Subcutaneous adipose tissue (tissue), 4 donors: ENCODE measurements around the gene SCARB1. TPM values are rescaled to one million over a fixed set of nuclear protein-coding genes. Genes with fewer than 3 reads are reported as not detected.

Source experiments
- total RNA-seq, 4 donors: library from RNA; depleted of rRNA; stranded (reverse); fragments of >200 nt; gene quantifications; one replicate each; pipeline ENCODE4 v1.1.0, GENCODE V29; 2016
- TF ChIP-seq, protein P1 (sequence below): fragments of 450-650 bp; IDR thresholded peaks from one replicate; pipeline ENCODE4 v1.5.1; 2016; ENCODE audit warnings: low read depth, mild to moderate bottlenecking, control low read depth, antibody characterized with exemption, moderate library complexity

SCARB1 gene
- total RNA-seq, 4 donors from 2014 or later = 26.6 to 58.6 (median 38.2) TPM

DNA sequence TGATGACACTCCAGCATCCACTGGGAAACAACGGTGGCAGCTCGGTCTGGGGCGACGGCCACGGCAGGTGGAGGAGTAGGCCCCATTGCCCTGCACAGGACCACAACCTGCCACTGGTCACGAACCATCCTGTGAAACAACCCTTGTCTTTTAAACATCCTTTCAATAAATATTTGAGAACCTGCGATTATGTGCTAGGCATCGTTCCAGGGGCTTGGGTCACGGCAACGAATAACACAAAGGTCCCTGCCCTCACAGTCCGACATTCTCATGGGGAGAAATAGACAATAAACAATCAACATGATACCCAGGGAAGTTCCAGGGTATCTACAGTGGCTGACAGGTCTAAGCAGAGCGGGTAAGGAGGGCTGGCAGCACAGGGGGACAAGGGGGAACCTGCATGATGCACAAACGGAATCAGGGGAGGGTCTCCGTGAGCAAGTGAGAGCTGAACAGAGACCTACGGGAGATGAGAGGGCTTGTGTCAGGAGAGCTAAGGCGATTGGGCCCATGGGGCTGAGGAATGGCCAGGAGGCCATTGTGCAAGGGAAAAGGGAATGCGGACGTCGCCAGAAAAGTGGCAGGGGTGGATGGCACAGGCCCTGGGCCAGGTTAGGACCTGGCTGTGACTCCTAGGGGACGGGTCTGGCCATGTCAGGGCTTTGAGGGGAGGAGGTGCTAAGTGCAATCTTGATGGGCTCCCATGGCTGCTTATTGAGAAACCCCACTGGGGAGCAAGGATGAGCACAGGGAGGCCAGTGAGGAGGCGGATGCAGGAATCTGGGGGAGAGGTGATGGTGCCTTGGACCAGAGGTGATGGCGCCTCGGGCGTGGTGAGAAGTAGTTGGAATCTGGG, 9.7 kb downstream of the SCARB1 start:
- TF ChIP-seq, protein P1, sequence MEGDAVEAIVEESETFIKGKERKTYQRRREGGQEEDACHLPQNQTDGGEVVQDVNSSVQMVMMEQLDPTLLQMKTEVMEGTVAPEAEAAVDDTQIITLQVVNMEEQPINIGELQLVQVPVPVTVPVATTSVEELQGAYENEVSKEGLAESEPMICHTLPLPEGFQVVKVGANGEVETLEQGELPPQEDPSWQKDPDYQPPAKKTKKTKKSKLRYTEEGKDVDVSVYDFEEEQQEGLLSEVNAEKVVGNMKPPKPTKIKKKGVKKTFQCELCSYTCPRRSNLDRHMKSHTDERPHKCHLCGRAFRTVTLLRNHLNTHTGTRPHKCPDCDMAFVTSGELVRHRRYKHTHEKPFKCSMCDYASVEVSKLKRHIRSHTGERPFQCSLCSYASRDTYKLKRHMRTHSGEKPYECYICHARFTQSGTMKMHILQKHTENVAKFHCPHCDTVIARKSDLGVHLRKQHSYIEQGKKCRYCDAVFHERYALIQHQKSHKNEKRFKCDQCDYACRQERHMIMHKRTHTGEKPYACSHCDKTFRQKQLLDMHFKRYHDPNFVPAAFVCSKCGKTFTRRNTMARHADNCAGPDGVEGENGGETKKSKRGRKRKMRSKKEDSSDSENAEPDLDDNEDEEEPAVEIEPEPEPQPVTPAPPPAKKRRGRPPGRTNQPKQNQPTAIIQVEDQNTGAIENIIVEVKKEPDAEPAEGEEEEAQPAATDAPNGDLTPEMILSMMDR = no peak

DNA sequence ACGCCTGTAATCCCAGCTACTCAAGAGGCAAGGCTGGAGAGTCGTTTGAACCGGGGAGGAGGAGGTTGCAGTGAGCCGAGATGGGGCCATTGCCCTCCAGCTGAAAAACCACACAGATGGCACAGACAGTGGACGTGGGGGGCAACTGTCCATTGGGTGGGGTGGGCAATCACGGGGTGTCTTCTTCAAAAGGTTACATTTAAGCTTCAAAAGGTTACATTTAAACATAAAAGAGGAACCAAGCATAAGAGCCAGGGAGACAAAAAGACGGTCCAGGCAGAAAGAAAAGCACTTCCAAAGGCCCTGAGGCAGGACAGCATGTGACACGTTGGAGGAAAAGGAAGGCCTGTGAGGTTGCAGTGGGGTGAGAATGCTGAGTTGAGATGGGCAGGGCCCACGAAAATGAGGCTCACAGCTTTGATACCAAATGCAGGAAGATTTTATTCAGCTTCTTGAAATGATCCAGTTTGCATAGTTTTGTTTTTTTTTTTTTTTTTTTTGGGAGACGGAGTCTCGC, 10.7 kb downstream of the SCARB1 start:
- TF ChIP-seq, protein P1 = no peak

DNA sequence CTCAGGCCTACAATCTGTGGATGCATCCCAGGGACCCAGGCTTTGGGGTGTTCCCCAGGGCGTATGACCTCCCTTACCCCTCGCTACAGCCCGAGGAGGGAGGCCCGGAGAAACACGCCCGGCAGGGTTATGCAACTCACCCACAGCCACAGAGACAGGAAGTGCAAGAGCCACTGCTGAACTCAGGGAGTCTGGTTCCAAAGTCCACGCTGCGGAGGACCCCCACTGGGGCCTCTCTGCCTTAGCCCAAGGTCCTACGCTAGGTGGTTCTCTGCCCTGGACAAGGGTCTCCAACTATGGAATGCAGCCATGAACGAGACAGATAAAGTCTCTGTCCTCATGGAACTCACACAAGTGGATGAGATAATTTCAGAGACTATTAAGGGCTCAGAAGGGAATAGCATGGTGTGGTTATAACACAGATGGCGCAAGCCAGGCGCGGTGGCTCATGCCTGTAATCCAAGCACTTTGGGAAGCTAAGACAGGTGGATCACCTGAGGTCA, 11.3 kb downstream of the SCARB1 start:
- TF ChIP-seq, protein P1 = no peak

DNA sequence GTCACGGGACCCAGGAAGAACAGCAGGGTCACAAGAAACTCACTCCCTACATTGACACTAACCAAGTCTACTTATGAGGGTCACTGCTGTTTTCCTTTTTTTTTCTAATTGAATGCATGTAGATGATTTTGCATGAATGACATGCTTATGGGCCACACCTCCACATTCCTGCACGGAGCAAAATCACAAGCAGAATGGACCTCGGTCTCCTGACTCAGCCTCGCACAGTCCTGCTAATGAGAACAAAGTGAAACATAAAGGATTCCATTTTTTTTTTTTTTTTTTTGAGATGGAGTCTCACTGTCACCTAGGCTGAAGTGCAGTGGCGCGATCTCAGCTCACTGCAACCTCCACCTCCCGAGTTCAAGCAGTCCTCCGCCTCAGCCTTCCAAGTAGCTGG, 12.3 kb downstream of the SCARB1 start:
- TF ChIP-seq, protein P1 = no peak

DNA sequence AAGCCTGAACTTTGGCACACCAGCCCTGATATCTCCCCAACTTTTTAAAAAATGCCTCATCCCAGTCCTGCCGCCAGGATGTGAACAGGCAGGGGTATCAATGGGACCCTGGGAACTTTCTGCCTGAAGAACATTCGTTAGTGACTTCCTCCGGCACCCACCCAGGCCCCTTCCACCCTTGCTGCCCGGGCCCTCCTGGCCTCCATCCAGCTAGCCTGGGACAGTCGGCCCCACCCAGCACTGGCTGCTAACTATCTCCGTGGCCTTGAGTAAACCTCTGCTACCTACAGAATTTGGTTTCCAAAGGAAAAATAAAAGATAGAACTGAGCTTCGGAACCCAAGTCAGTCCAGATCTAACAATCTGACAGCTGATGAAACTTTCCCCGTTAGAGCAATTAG, 14.3 kb downstream of the SCARB1 start:
- TF ChIP-seq, protein P1 = no peak

DNA sequence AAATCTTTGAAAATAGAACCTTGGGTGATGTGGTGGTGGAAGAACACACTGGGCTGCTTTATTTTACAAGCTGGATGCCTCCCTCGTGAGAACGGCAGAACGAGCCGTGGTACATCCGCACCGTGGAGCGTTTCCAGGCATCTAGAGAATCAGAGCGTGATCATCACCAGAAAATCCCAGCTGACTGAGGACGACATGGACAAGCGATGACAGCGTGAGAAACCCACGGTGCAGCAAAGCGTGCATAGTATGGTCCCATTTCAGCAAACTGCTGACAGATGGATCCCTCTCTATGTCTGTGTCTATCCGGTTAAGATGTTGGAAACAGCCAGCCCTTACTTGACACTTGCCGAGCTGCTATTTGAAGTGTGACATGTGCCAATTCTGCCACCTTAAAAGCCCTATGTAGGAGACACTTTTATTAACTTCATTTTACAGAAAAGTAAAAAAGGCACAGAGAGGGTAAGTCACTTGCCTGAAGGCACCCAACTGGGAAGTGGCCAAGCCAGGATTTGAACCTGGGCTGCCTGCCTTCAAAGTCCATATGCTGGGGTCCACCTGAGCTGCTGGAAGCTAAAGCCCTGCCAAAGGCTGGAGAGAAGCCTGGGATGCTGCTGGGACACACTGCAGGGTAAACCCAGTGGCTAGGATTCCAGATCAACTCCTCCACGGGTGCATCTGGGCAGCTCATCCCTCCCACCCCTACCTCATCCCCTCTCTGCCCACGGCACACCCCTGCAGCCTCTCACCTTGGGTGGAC, 14.9 kb downstream of the SCARB1 start:
- TF ChIP-seq, protein P1 = no peak
